HG02840 (cell line): Measurements from ENCODE around the gene NRF1.
"Not testable (repeated sequence)": the region's sequence is repeated elsewhere in the genome, so short reads cannot be mapped to it uniquely, and the experiment has no call there.

Experiments used
- ATAC-seq: cut with Tn5 transposase; IDR thresholded peaks from one replicate; pipeline ENCODE4 v1.9.1; 2021; ENCODE audit warnings: mild to moderate bottlenecking, moderate library complexity, moderate number of reproducible peaks; ENCODE audit not compliant: unreplicated experiment, low FRiP score

Gene NRF1

DNA sequence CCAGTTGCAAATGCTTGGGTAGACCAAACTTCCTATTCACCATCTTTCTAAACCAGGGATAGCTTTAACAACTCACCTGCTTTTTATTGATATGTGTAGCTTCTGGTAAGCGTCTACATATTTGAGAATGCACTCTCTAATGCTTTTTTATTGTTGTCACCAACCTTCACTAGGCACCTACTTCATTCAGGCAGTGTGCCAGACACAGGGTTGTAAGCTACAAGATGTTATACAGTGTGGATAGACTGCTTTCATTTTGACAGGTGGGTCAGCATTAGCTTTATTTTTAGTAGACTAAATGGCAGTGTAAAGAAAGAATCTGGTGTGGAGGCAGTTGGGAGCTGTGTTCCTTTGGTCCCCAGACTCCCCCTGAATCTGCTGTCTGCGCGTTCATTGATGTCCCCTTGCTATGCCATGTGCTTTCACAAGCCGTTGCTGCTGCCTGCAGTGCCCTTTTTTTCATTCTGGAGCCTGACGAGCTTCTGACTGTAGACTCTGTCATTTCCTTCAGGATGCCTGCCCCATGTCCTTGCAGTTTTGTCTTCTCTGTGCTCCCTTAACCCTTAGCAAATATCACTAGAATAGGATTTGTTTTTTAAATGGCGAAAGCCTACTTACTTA lies 32.1 kb downstream of the NRF1 start:
- ATAC-seq, result no peak

DNA sequence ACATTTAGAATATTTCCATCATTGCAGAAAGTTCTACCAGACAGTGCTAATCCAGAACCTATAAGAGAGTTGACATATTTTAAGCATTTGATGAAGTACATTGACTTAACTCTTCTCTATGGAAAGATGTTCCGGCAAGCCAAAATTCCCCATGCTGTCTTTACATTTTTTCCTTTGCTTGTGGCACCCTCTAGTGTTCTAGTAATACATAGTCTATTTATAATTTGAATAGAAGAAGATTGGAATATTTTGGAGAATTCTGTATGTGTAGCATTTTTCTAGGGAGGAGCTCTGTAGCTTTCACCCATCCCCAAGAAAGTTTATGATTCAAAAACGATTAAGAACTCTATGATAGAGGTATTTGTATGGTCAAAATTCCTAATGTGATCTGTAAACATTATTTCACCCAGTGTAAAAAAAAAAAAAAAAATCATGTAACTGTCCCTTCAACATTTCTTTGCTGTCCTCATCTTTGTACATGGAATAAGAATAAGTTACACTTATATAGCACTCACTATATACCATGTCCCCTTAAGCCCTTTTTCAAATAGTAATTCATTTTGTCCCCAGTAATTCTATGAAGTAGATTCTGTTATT lies 33.2 kb downstream of the NRF1 start:
- ATAC-seq, result no peak

DNA sequence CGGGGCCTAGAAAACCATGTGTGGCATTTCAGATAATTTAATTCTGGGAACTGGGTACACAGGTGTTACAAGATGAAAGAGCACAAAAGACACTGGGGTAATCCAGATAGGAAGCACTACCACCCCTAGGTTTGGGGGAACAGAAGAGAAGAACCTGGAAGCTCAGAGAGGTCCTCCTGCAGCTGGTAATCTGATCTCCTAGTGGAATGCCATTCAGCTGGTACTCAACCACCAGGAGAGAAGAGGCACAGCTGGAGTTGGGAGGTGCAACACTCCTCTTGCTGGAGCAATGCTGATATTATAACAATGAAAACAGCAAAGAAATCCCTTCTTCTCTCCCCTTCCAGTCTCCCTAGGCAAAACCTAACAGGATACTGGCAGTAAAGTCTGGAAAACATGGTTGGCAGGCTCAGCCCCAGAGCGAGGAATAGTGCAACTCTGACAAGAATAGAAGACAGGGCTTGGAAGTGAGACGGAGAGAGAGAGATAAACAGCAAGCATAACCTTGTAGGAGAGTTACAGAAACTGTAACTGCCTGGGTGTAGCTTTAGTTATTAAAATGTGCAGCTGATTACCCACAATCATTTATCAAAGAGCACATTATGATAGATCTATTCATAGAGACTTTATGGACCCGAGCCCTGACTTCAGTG lies 35.0 kb downstream of the NRF1 start:
- no peak for ATAC-seq

DNA sequence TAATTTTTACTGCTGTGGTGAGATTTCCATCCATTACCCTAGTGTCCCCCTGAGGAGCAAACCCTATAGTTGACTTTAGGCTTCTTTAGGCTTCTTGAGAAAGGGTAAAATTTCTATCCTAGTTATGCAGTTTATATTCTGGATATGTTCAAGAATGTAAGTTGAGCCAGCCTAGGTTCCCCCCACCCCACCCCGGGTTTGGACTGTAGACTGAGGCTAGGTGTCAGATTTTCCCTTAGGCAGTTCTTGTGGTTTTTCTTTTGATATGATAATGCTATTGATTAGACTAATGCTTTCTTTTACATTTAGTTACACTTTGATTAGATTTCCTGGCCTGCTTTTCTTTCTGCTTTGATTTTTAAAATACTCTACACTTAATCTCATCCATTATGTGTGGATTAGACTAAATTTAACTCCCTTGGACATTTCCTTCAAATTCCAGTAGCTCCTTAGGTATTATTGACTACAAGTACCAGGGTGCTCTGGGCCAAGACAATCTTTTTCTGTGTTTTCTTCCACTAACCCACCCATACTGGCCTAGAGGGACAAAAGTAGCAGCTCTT lies 37.7 kb downstream of the NRF1 start:
- no peak for ATAC-seq

DNA sequence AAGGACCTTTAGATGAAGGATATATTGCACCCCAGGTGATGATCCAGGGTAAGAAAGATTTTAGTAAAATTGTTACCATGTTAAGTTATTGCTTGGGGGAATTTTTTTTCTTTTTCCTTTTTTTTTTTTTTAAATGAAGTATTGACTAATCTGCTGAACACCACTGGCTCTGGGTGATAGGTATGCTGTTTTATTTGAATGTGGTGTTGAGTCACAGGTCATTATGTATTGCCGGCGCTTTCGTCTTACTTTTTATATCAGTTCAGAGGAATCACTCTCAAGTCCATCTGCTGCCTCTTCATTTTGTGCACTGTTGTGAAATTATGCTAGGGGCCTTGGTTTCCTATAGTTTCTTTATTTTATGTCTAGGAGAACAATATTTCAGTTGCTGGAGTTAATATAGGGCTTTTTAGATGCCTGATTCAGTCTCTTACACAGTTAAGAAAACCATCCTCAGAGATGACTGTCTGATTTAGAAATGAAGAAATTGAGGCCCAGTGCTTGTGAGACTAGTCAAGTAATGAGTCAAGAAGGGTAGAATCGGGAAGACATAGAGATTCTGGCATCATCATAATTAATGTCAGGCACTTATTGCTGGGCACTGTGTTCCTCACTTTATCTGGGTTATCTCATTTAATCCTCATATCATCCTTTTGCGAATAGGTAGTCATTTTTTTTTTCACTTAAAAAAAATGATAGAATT lies 38.7 kb downstream of the NRF1 start:
- no peak for ATAC-seq

DNA sequence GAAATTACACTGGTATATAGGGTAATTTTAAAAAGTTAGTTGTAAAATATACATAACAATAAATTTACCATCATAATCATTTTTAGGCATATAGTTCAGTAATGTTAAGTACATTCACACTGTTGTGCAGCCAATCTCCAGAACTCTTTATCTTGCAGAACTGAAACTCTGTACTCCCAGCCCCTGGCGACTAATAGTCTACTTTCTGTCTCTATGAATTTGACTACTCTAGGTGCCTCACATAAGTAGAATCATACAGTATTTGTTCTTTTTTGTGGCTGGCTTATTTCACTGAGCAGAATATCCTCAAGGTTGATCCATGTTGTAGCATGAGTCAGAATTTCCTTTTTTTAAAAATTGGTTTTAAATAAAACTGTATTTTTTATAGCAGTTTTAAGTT lies 41.4 kb downstream of the NRF1 start:
- ATAC-seq, result no peak

DNA sequence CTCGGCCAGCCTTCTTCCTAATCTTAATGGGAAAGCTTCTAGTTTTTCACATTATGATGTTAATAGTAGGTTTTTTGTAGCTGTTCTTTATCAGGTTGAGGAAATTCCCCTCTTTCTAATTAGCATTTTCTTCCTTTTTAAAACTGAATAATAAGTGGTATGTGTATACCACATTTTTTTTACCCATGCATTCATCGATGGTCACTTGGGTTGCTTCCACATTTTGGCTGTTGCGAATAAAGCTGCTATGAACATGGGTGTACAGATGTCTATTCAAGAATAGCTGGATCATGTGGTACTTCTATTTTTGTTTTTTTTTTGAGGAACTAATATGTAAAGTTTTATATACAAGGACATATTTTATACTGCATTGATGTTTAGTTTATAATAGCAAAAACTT lies 44.3 kb downstream of the NRF1 start:
- ATAC-seq, result no peak

DNA sequence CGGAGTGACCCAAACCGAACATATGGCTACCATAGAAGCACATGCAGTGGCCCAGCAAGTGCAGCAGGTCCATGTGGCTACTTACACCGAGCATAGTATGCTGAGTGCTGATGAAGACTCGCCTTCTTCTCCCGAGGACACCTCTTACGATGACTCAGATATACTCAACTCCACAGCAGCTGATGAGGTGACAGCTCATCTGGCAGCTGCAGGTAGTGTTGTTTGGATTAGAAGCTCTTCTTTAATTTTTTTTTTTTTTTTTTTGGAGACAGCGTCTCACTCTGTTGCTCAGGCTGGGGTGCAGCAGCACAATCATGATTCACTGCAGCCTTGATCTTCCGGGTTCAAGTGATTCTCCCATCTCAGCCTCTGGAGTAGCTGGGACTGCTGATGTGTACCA lies 45.8 kb downstream of the NRF1 start:
- no peak for ATAC-seq

DNA sequence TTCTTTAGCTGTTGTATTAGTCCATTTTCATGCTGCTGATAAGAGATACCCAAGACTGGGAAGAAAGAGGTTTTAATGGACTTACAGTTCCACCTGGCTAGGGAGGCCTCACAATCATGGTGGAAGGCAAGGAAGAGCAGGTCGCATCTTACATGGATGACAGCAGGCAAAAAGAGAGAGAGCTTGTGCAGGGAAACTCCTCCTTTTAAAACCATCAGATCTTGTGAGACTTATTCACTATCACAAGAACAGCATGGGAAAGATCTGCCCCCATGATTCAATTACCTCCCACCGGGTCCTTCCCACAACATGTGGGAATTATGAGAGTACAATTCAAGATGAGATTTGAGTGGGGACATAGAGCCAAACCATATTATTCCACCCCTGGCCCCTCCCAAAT lies 48.4 kb downstream of the NRF1 start:
- not testable (repeated sequence) for ATAC-seq

DNA sequence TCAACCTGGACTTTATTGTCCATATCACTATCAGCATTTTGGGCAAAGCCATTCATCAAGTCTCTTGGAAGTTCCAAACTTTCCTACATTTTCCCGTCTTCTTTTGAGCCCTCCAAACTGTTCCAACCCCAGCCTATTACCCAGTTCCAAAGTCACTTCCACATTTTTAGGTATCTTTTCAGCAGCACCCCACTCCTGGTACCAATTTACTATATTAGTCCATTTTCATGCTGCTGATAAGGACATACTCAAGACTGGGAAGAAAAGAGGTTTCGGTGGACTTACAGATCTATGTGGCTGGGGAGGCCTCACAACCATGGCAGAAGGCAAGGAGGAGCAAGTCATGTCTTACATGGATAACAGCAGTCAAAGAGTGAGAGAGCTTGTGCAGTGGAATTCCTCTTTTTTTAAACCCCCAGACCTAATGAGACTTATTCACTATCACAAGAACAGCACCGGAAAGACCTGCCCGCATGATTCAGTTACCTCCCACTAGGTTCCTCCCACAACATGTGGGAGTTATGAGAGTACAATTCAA lies 50.2 kb downstream of the NRF1 start:
- ATAC-seq, result no peak

DNA sequence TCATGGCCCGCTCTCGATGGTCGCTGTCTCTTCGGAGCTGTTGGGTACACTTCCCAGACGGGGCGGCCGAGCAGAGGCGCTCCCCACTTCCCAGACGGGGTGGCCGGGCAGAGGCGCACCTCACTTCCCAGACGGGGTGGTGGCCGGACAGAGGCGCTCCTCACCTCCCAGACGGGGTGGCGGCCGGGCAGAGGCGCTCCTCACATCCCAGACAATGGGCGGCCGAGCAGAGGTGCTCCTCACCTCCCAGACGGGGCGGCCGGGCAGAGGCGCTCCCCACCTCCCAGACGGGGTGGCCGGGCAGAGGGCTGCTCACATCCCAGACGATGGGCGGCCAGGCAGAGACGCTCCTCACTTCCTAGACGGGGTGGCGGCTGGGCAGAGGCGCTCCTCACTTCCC lies 51.7 kb downstream of the NRF1 start:
- ATAC-seq, result not testable (repeated sequence)

DNA sequence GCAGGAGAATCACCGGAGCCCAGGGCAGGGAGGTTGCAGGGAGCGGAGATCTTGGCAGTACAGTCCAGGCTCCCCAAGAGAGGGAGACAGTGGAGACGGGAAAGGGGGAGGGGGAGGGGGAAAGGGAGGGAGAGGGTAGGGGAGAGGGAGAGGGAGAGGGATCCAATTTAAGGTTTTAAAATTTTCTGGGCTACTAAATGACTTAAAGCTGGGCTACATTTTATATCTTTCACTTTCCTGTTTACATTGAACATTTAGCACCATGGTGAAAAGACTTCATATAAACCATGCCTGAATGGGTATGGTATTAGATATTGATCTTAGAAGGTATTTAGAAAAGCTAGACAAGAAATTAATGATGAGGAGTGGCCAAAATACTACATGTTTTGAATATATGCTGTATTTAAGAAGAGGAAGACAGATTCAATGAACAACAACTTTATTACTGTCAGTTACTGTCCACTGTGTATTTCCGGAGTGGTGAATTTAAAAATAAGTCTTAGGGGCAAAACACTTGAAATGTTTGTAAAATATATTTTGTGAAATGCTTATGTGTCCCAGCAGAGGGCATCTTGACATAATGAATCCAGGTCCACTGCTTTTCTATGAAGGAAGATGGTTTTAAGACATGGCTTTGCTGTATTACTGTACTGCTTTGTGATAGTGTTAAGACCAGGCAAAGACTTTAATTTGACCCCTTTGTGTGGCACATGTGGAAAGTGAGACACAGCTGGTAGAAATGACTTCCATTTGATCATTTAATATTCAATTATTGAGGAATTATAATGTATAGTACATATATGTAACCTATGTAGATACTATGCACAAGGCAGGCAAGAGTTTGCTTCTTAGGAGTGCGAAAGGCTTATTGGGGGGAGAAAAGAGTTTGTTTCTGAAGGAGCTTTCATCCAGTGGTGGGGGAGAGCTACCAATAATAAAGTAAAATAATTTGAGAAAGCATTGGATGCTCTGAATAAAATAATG lies 52.8 kb downstream of the NRF1 start:
- ATAC-seq, result no peak

DNA sequence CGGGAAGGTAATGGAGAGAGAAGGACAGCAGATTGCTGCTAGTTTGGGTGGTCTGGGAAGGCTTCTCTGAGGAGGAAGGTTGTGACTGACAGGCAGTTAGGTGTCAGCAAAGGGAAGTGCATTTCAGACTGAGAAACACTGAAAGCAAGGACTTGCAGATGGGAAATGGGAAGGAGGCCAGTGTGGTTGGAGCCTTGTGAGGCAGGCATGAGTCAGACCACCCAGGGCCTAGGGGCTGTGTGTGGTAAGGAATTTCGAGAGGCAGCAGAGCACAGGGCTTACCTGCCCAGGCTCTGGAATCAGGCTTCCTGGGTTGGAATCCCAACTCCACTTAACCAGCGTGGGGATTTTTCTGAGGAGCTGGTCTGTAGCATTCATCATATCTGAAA lies 53.5 kb downstream of the NRF1 start:
- ATAC-seq, result no peak

DNA sequence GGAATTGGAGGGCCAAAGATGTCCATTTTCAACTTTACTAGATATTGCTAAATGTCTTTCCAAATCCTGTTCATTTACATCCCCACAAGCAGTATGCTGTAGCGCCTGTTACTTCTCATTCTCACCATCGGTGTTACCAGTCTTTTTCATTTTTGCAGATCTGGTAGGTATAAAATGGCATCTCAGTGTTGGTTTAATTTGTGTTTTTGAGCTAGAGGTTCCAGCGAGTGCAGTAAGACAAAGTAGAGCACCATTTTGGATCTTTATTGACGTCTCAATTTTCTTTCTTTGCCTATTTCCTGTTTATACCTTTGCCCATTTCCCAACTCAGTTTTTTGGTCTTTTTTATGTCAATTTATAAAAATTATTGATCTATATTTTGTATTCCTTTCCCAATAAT lies 55.6 kb downstream of the NRF1 start:
- ATAC-seq, result no peak

DNA sequence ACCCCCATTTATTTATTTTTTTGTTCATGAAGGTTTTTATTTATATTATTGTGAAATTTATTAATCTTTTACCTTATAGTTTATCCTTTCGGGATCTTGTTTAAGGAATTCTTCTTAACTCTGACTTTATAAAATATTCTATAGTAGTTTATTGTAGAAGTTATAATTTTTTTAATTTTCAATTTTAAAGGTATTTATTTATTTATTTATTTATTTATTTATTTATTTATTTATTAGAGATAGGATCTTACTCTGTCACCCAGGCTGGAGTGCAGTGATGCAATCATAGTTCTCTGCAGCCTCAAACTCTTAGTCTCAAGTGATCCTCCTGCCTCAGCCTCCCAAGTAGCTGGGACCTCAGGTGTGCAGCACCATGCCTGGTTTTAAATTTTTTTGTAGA lies 56.0 kb downstream of the NRF1 start:
- no peak for ATAC-seq

DNA sequence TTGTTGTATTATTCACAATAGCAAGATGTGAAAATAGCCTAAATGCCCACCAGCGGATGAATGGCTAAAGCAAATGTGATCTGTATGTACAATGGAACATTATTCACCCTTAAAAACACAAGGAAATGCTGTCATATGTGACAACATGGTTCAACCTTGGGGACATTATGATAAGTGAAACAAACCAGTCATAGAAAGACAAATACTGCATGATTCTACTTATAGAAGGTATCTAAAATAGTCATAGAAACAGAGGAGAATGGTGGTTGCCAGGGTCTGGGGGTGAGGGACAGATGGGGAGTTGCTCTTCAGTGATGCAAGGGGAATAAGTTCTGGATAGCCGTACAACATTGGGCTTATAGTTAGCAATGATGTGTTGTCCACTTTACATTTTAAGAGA lies 58.4 kb downstream of the NRF1 start:
- no peak for ATAC-seq

DNA sequence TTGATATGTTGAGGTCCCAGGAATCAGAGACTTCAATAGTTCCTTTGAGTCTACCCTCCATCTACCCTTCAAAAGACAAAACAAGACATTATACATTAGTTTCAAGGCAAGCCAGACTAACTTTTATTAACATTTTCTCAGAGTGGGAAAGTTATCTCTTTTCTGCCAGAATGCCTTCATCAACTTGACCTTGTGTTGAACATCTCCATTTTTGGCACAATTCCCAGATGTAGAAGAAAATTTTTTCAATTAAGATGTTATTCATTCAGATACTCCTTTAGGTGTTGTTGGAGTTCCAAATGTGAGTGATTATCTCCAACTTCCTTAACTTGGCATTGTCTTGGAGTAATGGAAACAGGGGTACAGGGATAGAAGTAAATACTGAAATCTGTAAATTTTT lies 59.1 kb downstream of the NRF1 start:
- ATAC-seq, result no peak

DNA sequence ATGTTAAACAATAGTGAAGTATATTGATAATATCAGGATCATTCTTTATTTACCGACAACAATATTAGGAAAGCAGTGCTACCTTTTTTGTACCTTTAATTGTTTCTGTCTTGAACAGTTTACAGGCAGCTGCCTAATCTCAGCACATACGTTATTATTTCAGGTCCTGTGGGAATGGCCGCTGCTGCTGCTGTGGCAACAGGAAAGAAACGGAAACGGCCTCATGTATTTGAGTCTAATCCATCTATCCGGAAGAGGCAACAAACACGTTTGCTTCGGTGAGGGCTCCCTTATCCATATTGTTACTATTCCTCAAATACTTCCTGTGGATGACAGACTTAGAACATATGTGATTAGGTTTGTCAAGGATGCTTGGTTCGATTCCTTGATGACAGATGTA lies 59.7 kb downstream of the NRF1 start:
- no peak for ATAC-seq

DNA sequence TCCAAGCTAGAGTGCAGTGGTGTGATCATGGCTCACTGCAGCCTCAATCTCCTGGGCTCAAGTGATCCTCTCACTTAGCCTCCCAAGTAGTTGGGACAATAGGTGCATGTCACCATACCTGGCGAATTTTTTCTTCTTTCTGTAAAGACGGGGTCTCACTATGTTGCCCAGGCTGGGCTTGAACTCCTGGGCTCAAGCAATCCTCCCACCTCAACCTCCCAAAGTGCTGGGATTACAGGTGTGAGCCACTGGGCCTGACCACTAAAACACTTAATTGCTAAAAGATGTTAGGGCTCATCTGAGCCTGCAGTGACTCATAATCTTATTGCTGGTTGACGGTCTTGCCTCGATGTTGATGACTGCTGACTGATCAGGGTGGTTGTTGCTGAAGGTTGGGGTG lies 63.0 kb downstream of the NRF1 start:
- not testable (repeated sequence) for ATAC-seq

DNA sequence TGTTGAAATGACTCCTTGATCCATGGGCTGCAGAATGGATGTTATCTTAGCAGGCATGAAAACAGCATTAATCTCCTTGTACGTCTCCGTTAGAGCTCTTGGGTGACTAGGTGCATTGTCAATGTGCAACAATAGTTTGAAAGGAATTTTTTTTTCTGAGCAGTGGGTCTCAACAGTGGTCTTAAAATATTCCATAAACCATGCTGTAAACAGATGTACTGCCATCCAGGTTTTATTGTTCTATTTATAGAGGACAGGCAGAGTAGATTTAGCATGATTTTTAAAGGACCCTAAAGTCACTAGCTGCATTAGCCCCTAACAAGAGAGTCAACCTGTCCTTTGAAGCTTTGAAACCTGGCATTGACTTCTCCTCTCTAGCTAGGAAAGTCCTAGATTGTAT lies 64.0 kb downstream of the NRF1 start:
- ATAC-seq, result no peak
